DND-41 (cell line): Measurements from ENCODE around the gene PGA3.

Experiments used
- ATAC-seq: fragments of 200-7000 bp; cut with Tn5 transposase; 3 replicates; pipeline ENCODE4 v1.9.1; 2021; ENCODE audit warnings: low read depth; ENCODE audit not compliant: insufficient read depth
- DNase-seq: peaks from one replicate; pipeline ENCODE4 v3.0.0-alpha.2; 2020
- H2AFZ ChIP-seq: 2 replicates; pipeline ENCODE4 v1.6.0; 2012; ENCODE audit warnings: low read depth, low read length
- H3K27ac ChIP-seq: 2 replicates; pipeline ENCODE4 v1.5.1; 2012; ENCODE audit warnings: low read length, inconsistent platforms
- H3K27me3 ChIP-seq: fragments of 200-600 bp; sonication (generic); 2 replicates; pipeline ENCODE4 v1.6.0; 2012; ENCODE audit warnings: low read length, mild to moderate bottlenecking, inconsistent platforms; ENCODE audit not compliant: insufficient read depth, poor library complexity
- H3K36me3 ChIP-seq: 2 replicates; pipeline ENCODE4 v1.5.1; 2012; ENCODE audit warnings: low read length, inconsistent platforms; ENCODE audit not compliant: insufficient read depth
- H3K4me1 ChIP-seq: 2 replicates; pipeline ENCODE4 v1.5.1; 2012; ENCODE audit warnings: mild to moderate bottlenecking, low read length; ENCODE audit not compliant: insufficient read depth
- H3K4me2 ChIP-seq: 2 replicates; pipeline ENCODE4 v1.6.0; 2012; ENCODE audit warnings: mild to moderate bottlenecking, moderate library complexity, low read length, inconsistent platforms; ENCODE audit not compliant: insufficient read depth
- H3K4me3 ChIP-seq, 2 experiments: fragments of 200-600 bp in 1 of 2; shearing (Covaris generic) in 1 of 2; 2 replicates each; pipeline ENCODE4 v1.5.1; 2012 to 2016; ENCODE audit warnings: inconsistent platforms in 2 of 2, low read length in 2 of 2, mild to moderate bottlenecking in 2 of 2, low read depth in 1 of 2, moderate library complexity in 1 of 2
- H3K79me2 ChIP-seq: 2 replicates; pipeline ENCODE4 v1.6.0; 2012; ENCODE audit warnings: low read length, inconsistent platforms; ENCODE audit not compliant: insufficient read depth
- H3K9ac ChIP-seq: 2 replicates; pipeline ENCODE4 v1.6.0; 2012; ENCODE audit warnings: low read depth, mild to moderate bottlenecking, inconsistent platforms, low read length, moderate library complexity
- H3K9me3 ChIP-seq: 2 replicates; pipeline ENCODE4 v1.5.1; 2012; ENCODE audit warnings: low read length, moderate library complexity, mild to moderate bottlenecking, inconsistent platforms; ENCODE audit not compliant: insufficient read depth, severe bottlenecking
- H4K20me1 ChIP-seq: 2 replicates; pipeline ENCODE4 v1.6.0; 2012; ENCODE audit warnings: low read length; ENCODE audit not compliant: insufficient read depth
- EZH2 ChIP-seq: IDR thresholded peaks from 3 replicates; pipeline ENCODE4 v1.6.1; 2012; ENCODE audit warnings: borderline replicate concordance, low read depth, mild to moderate bottlenecking, moderate library complexity, low read length, inconsistent platforms; ENCODE audit not compliant: severe bottlenecking
- TF ChIP-seq, protein P1 (sequence below): IDR thresholded peaks from 2 replicates; pipeline ENCODE4 v1.5.1; 2012; ENCODE audit warnings: borderline replicate concordance, low read length, moderate library complexity, mild to moderate bottlenecking; ENCODE audit not compliant: poor library complexity, severe bottlenecking; ENCODE audit errors: extremely low read depth

The PGA3 gene

DNA sequence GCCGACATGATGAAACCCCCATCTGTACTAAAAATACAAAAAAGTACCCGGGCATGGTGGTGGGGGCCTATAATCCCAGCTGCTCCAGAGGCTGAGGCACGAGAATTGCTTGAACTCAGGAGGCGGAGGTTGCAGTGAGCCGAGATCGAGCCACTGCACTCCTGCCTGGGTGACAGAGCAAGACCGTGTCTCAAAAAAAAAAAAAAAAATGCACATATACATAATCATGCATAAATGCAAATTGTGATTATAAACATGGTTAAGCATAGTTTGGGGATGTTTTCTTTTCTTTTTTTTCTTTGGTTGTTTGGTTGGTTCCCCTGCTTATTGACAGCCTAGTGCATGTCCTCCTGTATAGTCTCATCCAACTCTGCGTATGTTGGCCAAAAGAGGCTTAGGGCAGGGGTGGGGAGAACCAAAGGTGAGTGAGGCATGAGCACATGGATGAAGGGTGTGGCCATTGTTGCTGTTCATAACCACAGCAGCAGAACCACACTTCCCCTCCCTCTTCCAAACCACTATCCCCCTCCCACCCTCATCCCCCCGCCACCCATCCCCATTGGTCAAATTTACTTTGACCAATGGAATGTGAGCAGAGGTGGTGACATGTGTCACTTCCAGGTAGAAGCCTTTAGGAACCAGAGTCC lies 35.1 kb upstream of the PGA3 start:
- no peak for DNase-seq
- Histone ChIP-seq H3K4me2 (no peak overlapping the region), H4K20me1 (no peaks in the 10 kb centered on the region), H3K4me1 (no peaks in the 10 kb centered on the region), H3K27ac (no peak overlapping the region), H2AFZ (no peak overlapping the region), H3K4me3 (no peak overlapping the region), H3K79me2 (no peaks in the 10 kb centered on the region), H3K27me3 (no peaks in the 10 kb centered on the region), H3K9ac (no peak overlapping the region), H3K36me3 (no peaks in the 10 kb centered on the region), H3K9me3 (no peaks in the 10 kb centered on the region)
- ATAC-seq: no peak
- TF ChIP-seq EZH2: no peak
- TF ChIP-seq, protein P1, sequence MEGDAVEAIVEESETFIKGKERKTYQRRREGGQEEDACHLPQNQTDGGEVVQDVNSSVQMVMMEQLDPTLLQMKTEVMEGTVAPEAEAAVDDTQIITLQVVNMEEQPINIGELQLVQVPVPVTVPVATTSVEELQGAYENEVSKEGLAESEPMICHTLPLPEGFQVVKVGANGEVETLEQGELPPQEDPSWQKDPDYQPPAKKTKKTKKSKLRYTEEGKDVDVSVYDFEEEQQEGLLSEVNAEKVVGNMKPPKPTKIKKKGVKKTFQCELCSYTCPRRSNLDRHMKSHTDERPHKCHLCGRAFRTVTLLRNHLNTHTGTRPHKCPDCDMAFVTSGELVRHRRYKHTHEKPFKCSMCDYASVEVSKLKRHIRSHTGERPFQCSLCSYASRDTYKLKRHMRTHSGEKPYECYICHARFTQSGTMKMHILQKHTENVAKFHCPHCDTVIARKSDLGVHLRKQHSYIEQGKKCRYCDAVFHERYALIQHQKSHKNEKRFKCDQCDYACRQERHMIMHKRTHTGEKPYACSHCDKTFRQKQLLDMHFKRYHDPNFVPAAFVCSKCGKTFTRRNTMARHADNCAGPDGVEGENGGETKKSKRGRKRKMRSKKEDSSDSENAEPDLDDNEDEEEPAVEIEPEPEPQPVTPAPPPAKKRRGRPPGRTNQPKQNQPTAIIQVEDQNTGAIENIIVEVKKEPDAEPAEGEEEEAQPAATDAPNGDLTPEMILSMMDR: no peak

DNA sequence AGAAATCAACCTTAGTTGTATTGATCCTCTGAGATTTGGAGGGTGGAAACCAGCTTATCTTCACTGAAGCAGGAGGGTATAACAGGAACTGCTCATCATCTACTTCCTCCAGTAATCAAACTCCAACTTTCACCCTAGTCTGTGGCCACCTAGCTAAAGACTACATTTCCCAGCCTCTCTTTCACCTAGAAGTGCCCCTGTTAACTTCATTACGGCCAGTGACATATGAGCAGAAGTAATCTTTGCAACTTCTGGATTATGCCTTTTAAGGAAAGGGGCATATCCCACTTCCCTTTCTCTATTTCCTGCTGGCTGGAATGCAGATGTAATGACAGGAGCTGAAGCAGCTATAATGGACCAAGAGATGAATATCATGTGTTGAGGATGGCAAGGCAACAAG lies 34.5 kb upstream of the PGA3 start:
- Histone ChIP-seq H3K27me3 (peaks cover 3% of the 10 kb centered on the region), H2AFZ (no peak overlapping the region), H3K4me2 (no peak overlapping the region), H4K20me1 (no peaks in the 10 kb centered on the region), H3K4me3 (no peak overlapping the region), H3K9ac (no peak overlapping the region), H3K27ac (no peak overlapping the region), H3K79me2 (no peaks in the 10 kb centered on the region), H3K4me1 (no peaks in the 10 kb centered on the region), H3K9me3 (no peaks in the 10 kb centered on the region), H3K36me3 (no peaks in the 10 kb centered on the region)
- DNase-seq (no peak), ATAC-seq (no peak)
- no peak for TF ChIP-seq EZH2
- TF ChIP-seq, protein P1: no peak

DNA sequence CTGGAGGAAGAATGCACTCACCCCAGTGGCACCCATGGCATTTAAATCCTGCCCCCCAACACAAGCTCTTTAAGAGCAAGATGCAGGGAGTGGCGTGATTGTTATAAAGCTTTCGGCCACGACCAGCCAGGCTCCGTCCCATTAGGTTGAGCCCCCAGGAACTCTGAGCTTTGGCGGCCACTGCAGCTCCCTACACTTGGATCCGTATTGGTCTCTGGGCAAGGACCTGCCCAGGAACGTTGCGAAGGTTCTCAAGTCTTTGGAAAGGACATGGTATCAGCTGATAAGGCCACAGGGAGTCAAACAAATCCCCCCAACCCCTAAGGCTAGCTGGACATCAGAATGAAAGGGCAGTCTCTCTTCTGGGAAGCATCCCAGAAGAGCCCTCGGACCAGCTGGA lies 32.7 kb upstream of the PGA3 start:
- Histone ChIP-seq H3K9ac (no peak overlapping the region), H4K20me1 (no peaks in the 10 kb centered on the region), H2AFZ (no peak overlapping the region), H3K4me3 (no peak overlapping the region), H3K79me2 (no peaks in the 10 kb centered on the region), H3K27me3 (peaks cover 4% of the 10 kb centered on the region), H3K36me3 (no peaks in the 10 kb centered on the region), H3K27ac (no peak overlapping the region), H3K4me2 (no peak overlapping the region), H3K4me1 (no peaks in the 10 kb centered on the region), H3K9me3 (no peaks in the 10 kb centered on the region)
- TF ChIP-seq, protein P1: no peak
- TF ChIP-seq EZH2: no peak
- DNase-seq (no peak), ATAC-seq (no peak)
